HG03378 (cell line): ENCODE data around the gene CHD6.

ENCODE experiments used
- ATAC-seq: cut with Tn5 transposase; IDR thresholded peaks from one replicate; pipeline ENCODE4 v1.9.1; 2021; ENCODE audit warnings: mild to moderate bottlenecking, moderate library complexity; ENCODE audit not compliant: unreplicated experiment

The CHD6 gene

DNA sequence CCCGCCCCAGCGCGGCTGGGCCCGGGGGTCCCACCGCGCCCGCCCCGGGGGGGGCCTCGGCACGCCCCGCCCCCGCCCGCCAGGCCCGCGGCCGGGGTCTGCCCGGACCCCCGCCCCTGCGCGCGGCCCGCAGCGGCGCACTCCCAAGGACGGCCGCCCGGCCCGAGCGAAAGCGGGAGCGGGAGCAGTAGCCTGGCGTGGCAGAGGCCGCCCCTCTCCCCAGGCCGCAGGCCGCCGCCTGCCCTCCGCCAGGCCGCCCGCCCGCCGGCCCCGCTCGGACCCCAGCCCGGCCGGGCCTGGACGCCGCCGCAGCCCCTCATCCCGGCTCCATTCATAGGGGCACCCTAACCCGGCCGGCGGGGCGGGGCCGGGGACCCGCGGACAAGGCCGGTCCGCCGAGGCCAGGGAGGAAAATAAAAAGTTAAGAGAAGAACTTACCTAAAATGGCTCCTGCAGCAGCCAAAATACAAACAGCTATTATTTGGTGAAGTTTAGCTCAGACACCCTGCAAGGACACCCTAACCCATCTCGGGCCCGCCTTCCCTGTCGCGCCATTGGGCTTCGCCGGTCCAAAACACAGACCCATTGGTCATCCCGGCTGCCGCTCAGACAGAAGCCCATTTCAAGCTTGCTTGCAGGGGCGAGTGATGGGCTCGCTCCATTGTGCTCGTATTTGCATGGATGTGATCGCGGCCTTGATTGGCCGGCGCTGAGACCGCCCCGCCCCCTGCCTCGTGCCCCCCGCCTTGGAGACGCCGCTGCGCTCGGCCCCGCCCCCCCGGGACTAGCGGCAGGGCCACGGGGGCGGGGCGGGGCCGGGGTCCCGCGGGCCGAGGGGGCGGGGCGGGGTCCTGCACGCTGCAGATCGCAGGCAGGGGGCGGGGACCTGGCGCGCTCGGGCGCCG is at the start of gene CHD6:
TSS of gene CHD6 (minus strand) at position 476 of the 905 bp plus-strand sequence. CDS start 67,040 bp downstream, outside the sequence.
- peak; percentile 98 for ATAC-seq

GRCh38 chr20:41664584-41664983 is 46.4 kb upstream of the CHD6 start:
- ATAC-seq: no peak

GRCh38 chr20:41657655-41658054 is 39.5 kb upstream of the CHD6 start:
- ATAC-seq: no peak

DNA sequence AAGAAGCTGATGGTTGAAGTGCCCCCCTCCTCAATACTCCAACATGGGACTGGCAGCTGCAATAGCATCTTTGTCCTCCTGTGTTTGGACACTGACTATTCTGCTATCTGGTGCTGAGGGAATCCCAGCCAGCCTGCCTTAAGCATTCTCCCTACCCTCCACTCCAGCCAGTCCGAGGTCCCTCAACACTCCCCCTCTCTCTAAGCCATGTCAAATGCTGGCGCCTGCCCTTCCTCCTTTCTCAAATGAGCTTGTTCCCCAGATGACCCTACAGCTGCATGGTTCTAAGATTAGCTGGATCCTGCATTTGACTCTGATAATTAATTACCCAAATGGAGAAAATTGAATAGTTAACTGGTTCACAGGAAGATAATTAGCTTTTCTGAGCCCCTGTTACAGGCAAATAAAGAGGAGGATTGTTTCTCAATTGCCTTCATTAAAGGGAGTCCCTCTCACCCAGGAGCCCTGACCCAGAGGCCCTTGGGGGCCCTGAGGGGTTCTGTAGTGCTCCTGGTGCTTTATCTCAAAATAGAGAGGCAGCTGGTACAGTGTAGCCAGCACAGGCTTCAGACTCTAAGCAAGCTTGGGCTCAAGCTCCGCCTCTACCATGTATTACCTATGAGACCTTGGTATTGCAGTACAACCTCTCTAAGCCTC is 37.9 kb upstream of the CHD6 start:
- ATAC-seq: no peak

DNA sequence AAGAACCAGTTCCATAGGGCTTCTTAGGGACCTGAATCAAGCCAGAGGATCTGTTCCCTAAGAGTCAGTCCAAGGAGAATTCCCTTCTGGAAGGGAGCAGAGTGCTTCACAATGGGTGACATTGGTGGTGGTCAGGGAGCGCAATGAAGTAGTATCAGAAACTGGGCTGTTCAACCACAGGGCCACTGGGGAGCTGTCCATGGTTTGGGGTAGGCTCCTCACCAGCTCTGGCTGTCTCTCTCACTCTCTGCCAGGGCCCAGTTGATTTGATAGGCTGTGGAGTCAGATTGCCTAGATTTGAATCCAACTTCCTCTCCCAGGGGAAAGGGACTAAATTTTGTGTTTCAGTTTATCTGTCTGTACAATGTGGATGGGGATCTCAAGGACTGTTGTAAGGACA is 36.7 kb upstream of the CHD6 start:
- no peak for ATAC-seq

- ATAC-seq: no peak
These were observed 36.1 kb upstream of the CHD6 start for GRCh38 chr20:41654292-41654691.

DNA sequence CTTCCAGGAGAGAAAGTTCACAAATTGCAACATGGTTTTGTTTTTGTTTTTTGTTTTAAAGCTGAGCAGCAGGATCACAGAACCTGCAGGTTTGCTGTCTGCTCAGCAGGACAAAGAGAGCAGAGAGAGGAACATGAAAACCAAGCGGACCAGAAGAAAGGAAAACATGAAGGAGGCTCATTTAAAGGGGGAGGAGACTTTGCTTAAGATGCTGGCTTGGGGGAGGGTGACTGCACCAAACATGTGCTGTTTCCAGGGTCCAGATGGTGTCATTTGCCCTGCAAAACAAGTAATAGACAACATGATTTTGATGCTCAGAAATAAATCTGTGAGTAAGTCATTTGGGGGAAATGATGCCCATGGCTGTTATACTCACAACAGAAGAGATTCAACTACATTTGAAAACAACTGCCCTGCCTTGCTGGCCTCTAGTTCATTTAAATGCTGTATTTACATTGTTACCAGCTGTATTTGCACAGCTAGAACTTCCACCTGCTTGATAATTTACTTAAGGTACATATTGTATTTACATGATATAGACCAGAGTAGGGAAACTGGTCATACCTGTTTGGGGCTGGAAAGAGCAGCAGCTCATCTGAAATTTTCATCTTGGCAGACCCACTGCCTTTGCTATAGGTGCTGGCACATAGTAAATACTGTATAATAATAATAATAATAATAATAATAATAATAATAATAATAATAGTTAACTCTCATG is 32.2 kb upstream of the CHD6 start:
- ATAC-seq: no peak

GRCh38 chr20:41649489-41649888 is 31.3 kb upstream of the CHD6 start:
- no peak for ATAC-seq

GRCh38 chr20:41645372-41645771 is 27.2 kb upstream of the CHD6 start:
- ATAC-seq: no peak

DNA sequence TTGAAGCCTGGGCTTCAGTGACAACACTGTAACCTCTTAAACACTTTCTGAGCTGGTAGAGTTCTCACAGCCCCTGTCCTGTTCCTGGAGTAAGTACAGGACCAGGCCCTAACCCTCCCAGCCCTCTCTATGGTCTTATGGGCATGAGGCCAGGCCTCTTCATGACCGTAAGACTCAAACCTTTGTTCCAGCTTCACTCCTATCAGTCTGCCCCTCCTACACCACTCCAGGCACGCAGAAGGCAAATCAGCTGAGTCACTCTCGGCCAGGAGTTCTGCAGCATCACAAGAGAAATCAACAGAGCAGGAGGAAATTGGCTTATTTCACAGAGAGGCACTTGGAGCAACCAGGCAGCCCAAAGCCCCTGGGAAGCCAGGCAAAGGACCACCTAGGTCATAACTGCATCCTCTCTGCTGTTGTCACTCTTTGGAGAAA is 25.3 kb upstream of the CHD6 start:
- ATAC-seq: no peak

GRCh38 chr20:41639630-41640029 is 21.5 kb upstream of the CHD6 start:
- ATAC-seq: no peak

DNA sequence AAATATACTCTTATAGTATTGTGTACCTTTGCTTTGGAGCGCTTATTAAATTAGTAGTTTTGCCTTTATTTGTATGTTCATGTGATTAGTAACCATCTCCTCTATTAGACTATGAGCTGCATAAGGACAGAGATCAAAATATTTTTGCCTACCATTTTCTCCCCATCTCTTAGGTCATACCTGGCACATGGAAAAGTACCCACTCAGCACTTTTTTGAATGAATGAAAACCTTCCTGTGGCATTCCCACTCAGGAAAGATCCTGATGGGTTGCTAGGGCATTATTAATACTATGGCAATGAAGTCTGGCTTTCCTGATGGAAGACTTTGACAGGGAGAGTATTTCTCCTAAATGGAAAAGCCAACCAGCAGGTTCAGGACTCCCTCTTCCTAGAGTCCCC is 20.3 kb upstream of the CHD6 start:
- no peak for ATAC-seq

GRCh38 chr20:41635158-41635557 is 17.0 kb upstream of the CHD6 start:
- no peak for ATAC-seq

- no peak for ATAC-seq
These were observed 14.7 kb upstream of the CHD6 start for GRCh38 chr20:41632896-41633295.

GRCh38 chr20:41631826-41632225 is 13.6 kb upstream of the CHD6 start:
- no peak for ATAC-seq

DNA sequence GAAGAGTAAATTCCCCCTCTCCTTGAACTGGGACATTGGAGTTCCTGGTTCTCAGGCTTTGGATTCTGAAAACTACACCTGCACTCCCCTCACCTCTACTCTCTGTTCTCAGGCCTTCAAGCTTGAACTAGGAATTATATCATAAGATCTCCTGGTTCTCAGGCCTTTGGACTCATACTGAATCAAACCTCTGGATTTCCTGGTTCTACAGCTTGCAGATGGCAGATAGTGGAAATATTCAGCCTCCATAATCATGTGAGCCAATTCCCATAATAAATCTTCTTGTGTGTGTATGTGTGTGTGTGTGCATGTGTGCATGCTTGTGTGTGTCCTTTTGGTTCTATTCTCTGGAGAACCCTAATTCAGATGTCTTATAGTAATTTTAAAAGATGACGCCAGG is 12.7 kb upstream of the CHD6 start:
- no peak for ATAC-seq

- ATAC-seq: no peak
These were observed 9.6 kb upstream of the CHD6 start for GRCh38 chr20:41627611-41628244.

GRCh38 chr20:41627001-41627495 is 8.9 kb upstream of the CHD6 start:
- ATAC-seq: no peak

- no peak for ATAC-seq
These were observed 5.6 kb upstream of the CHD6 start for GRCh38 chr20:41623625-41624375.

- no peak for ATAC-seq
These were observed 4.4 kb upstream of the CHD6 start for GRCh38 chr20:41622584-41622983.
